Spleen (tissue), 11 donors: Measurements from ENCODE around the gene PTMS. TPM values are rescaled to one million over a fixed set of nuclear protein-coding genes. Genes with fewer than 3 reads are reported as not detected.
A peak's percentile ranks its signal among the peaks of the same experiment; 100 is the strongest.

Source experiments
- DNase-seq: peaks from one replicate; pipeline ENCODE4 v3.0.0-alpha.2; 2020
- H3K27ac ChIP-seq, 8 donors: fragments of 200-600 bp; sonication (generic) in 7 of 8; 1 replicate in 4 of 8; 2 replicates in 4 of 8; pipeline versions ENCODE4 v1.5.0 to v1.8.0; 2016 to 2021; ENCODE audit warnings: inconsistent platforms in 4 of 8, mild to moderate bottlenecking in 4 of 8, moderate library complexity in 1 of 8
- H3K27me3 ChIP-seq, 7 donors: fragments of 200-600 bp; sonication (generic) in 6 of 7; replicated peaks in 1 of 7; 1 replicate in 4 of 7; 2 replicates in 3 of 7; pipeline versions ENCODE4 v1.5.0 to v1.8.0; 2016 to 2021; ENCODE audit warnings: inconsistent platforms in 3 of 7, mild to moderate bottlenecking in 1 of 7
- H3K36me3 ChIP-seq, 6 donors: fragments of 200-600 bp; sonication (generic) in 5 of 6; 1 replicate in 4 of 6; 2 replicates in 2 of 6; pipeline versions ENCODE4 v1.5.0 to v1.8.0; 2016 to 2021; ENCODE audit warnings: inconsistent platforms in 2 of 6
- H3K4me1 ChIP-seq, 6 donors: fragments of 200-600 bp; sonication (generic) in 5 of 6; 1 replicate in 3 of 6; 2 replicates in 3 of 6; pipeline versions ENCODE4 v1.5.0 to v1.8.0; 2016 to 2021; ENCODE audit warnings: inconsistent platforms in 3 of 6
- H3K4me3 ChIP-seq, 8 donors: fragments of 200-600 bp; sonication (generic) in 7 of 8; 1 replicate in 4 of 8; 2 replicates in 4 of 8; pipeline versions ENCODE4 v1.5.0 to v1.8.0; 2016 to 2021; ENCODE audit warnings: inconsistent platforms in 4 of 8, mild to moderate bottlenecking in 4 of 8, moderate library complexity in 2 of 8
- H3K9me3 ChIP-seq, 8 donors: fragments of 200-600 bp; sonication (generic) in 7 of 8; 1 replicate in 4 of 8; 2 replicates in 4 of 8; pipeline versions ENCODE4 v1.5.0 to v1.8.0; 2016 to 2021; ENCODE audit warnings: inconsistent platforms in 4 of 8
- CTCF ChIP-seq, 11 experiments: fragments of 200-600 bp in 7 of 11; fragments of 450-650 bp in 4 of 11; sonication (generic) in 4 of 11; IDR thresholded peaks in 8 of 11; conservative IDR thresholded peaks in 3 of 11; 1 replicate in 7 of 11; 2 replicates in 4 of 11; pipeline versions ENCODE4 v1.4.0 to v1.8.0; 2016 to 2021; ENCODE audit warnings: antibody characterized with exemption in 11 of 11, inconsistent platforms in 4 of 11, mild to moderate bottlenecking in 1 of 11
- POLR2A ChIP-seq, 3 donors: fragments of 450-650 bp; IDR thresholded peaks; one replicate each; pipeline ENCODE4 v1.5.1; 2017; ENCODE audit warnings: antibody characterized with exemption in 3 of 3, mild to moderate bottlenecking in 1 of 3
- POLR2AphosphoS5 ChIP-seq, 3 donors: sonication (generic); formaldehyde crosslinking; IDR thresholded peaks; one replicate each; pipeline ENCODE4 v1.5.1; 2017; ENCODE audit warnings: antibody characterized with exemption in 3 of 3
- whole genome bisulfite sequencing, 5 donors: extraction: QIAGEN DNeasy Blood & Tissue Kit in 3 of 5; methylation state at CpG; one replicate each; pipeline versions ENCODE4 v1.1.5 to v1.1.7; 2013 to 2018; 5-methylcytosine and 5-hydroxymethylcytosine counted together
- intact Hi-C: fragments of 100-400 bp; cut with DNase I; formaldehyde crosslinking; loops from one replicate; pipeline ENCODE4 v1.15.0; 2023; ENCODE audit warnings: low total_unique reads
- polyA plus RNA-seq, 3 donors: library from polyadenylated mRNA; stranded (reverse); fragments of 200-250 nt; gene quantifications; one replicate each; pipeline ENCODE4 v1.2.1, GENCODE V29; 2013
- total RNA-seq, 7 donors: library from RNA; depleted of rRNA in 3 of 7; stranded (reverse); fragments of >200 nt in 3 of 7; fragmentation: NEBNext Ultra II Directional in 4 of 7; extraction: Animal tissue kit (Norgen Biotek cat#: 25700) in 4 of 7; gene quantifications; one replicate each; pipeline versions ENCODE4 v1.1.0 to v1.2.1, GENCODE V29; 2016 to 2021
- donor health status: healthy with polysubstance abuse.
- donor health status: DM: no; HTN: no; CAD: no; lungs with moderate emphysema.
- donor health status: DM: no; HTN: no; CAD: no.
- donor health status: Bipolar disorder and iron deficiency.
- donor health status: healthy.
- donor health status: DM: no; HTN: no; CAD: no.
- donor health status: DM: yes; HTN: yes; CAD: no.

Gene PTMS
- total and polyA plus RNA-seq, 10 donors, result 47.4 to 169 (median 89.2) TPM

- peaks cover 0 to 2% (median 0%) of the 10 kb centered on the region in 6 donors for H3K36me3 ChIP-seq
- peaks cover 3 to 78% (median 49%) of the 10 kb centered on the region in 6 donors for H3K4me1 ChIP-seq
- H3K27me3 ChIP-seq, result peaks cover 0 to 2% (median 0%) of the 10 kb centered on the region in 7 donors
- intact Hi-C loops, result no loop called here
- peak within 1 kb of the TSS; percentile 20 to 66 (median 43) for H3K4me3 ChIP-seq
- H3K27ac ChIP-seq, result peak within 1 kb of the TSS; percentile 68 to 87 (median 80)
- DNase-seq, result peak; percentile 89
- TF ChIP-seq CTCF (IDR thresholded peaks at IDR 0.05 in 8 of 11, conservative IDR thresholded peaks at IDR 0.05 in 3 of 11) (no peak), POLR2A (IDR thresholded peaks at IDR 0.05) (peak in 1 of 3 donors; percentile 67), POLR2AphosphoS5 (IDR thresholded peaks at IDR 0.05) (peak; percentile 73 to 88 (median 85))
- no peaks in the 10 kb centered on the region for H3K9me3 ChIP-seq
- WGBS, 5 donors, result 33 to 44% (median 39%) methylated on average over 17 to 18 of the region's 18 CpGs
Measured at GRCh38 chr12:6788972-6789924, 23.1 kb downstream of the PTMS start, which contains the start of gene CD4. Gene CD4 (plus strand): TSS chr12:6789528. CDS start chr12:6800139, 10,611 bp downstream.

GRCh38 chr12:6790496-6791150, 24.5 kb downstream of the PTMS start:
- TF ChIP-seq POLR2A (IDR thresholded peaks at IDR 0.05) (no peak), CTCF (IDR thresholded peaks at IDR 0.05 in 8 of 11, conservative IDR thresholded peaks at IDR 0.05 in 3 of 11) (no peak), POLR2AphosphoS5 (IDR thresholded peaks at IDR 0.05) (no peak)
- Histone ChIP-seq H3K9me3 (no peaks in the 10 kb centered on the region), H3K4me1 (peaks cover 3 to 65% (median 41%) of the 10 kb centered on the region in 6 donors), H3K4me3 (peak overlapping the region; percentile 20 to 66 (median 43)), H3K27ac (peak overlapping the region; percentile 68 to 87 (median 80)), H3K27me3 (peaks cover 0 to 7% (median 0%) of the 10 kb centered on the region in 7 donors), H3K36me3 (peaks cover 0 to 10% (median under 1%) of the 10 kb centered on the region in 6 donors)
- peak; percentile 62 for DNase-seq
- WGBS, 5 donors, result 65 to 73% (median 71%) methylated on average over 12 of the region's 12 CpGs
- intact Hi-C loops, result no loop called here

- no peak for DNase-seq
- Histone ChIP-seq H3K27me3 (peaks cover 0 to 21% (median 0%) of the 10 kb centered on the region in 7 donors), H3K4me3 (peak overlapping the region in 7 of 8 donors; percentile 22 to 66 (median 43)), H3K4me1 (peaks cover 3 to 53% (median 33%) of the 10 kb centered on the region in 6 donors), H3K36me3 (peaks cover 0 to 24% (median 2%) of the 10 kb centered on the region in 6 donors), H3K27ac (peak overlapping the region; percentile 27 to 87 (median 80)), H3K9me3 (no peaks in the 10 kb centered on the region)
- 16 to 38% (median 30%) methylated on average over 13 of the region's 13 CpGs for WGBS, 5 donors
- intact Hi-C loops, result no loop called here
- TF ChIP-seq POLR2AphosphoS5 (IDR thresholded peaks at IDR 0.05) (no peak), CTCF (IDR thresholded peaks at IDR 0.05 in 8 of 11, conservative IDR thresholded peaks at IDR 0.05 in 3 of 11) (no peak), POLR2A (IDR thresholded peaks at IDR 0.05) (no peak)
Measured at GRCh38 chr12:6791931-6792520, 25.9 kb downstream of the PTMS start.
